Liver (tissue), 9 donors: ENCODE measurements around the gene SMYD1. TPM values are rescaled to one million over a fixed set of nuclear protein-coding genes. Genes with fewer than 3 reads are reported as not detected.

Source experiments
- DNase-seq: peaks from one replicate; pipeline ENCODE4 v3.0.0-alpha.2; 2017; ENCODE audit warnings: low spot score
- H3K27ac ChIP-seq, 2 donors: one replicate each; pipeline ENCODE4 v1.7.0; 2013; ENCODE audit warnings: inconsistent platforms in 2 of 2, low read length in 2 of 2, control low read depth in 1 of 2, low read depth in 1 of 2, mild to moderate bottlenecking in 1 of 2
- H3K27me3 ChIP-seq, 4 donors: one replicate each; pipeline versions ENCODE4 v1.6.1 to v1.7.0; 2013; ENCODE audit warnings: low read length in 3 of 4, inconsistent platforms in 1 of 4, mild to moderate bottlenecking in 1 of 4, moderate library complexity in 1 of 4; ENCODE audit not compliant: control insufficient read depth in 4 of 4, insufficient read depth in 4 of 4
- H3K36me3 ChIP-seq, 4 donors: one replicate each; pipeline versions ENCODE4 v1.6.1 to v1.7.0; 2013; ENCODE audit warnings: low read length in 3 of 4, mild to moderate bottlenecking in 3 of 4, low read depth in 1 of 4, moderate library complexity in 1 of 4; ENCODE audit not compliant: control insufficient read depth in 4 of 4, insufficient read depth in 3 of 4
- H3K4me1 ChIP-seq, 4 donors: one replicate each; pipeline versions ENCODE4 v1.6.1 to v1.7.0; 2013; ENCODE audit warnings: low read length in 3 of 4, mild to moderate bottlenecking in 3 of 4, moderate library complexity in 1 of 4; ENCODE audit not compliant: control insufficient read depth in 4 of 4, insufficient read depth in 4 of 4
- H3K4me3 ChIP-seq, 3 donors: one replicate each; pipeline versions ENCODE4 v1.6.1 to v1.7.0; 2013; ENCODE audit warnings: low read length in 3 of 3, control low read depth in 1 of 3, low read depth in 1 of 3, mild to moderate bottlenecking in 1 of 3
- H3K9ac ChIP-seq, 2 donors: one replicate each; pipeline ENCODE4 v1.7.0; 2013; ENCODE audit warnings: low read length in 2 of 2, mild to moderate bottlenecking in 2 of 2, moderate library complexity in 2 of 2, control low read depth in 1 of 2, low read depth in 1 of 2
- H3K9me3 ChIP-seq, 4 donors: one replicate each; pipeline versions ENCODE4 v1.6.1 to v1.7.0; 2013; ENCODE audit warnings: low read length in 3 of 4; ENCODE audit not compliant: control insufficient read depth in 4 of 4
- ATF3 ChIP-seq: IDR thresholded peaks from 2 replicates; pipeline ENCODE4 v1.6.1; 2016; ENCODE audit warnings: antibody characterized with exemption
- EGR1 ChIP-seq, 2 donors: IDR thresholded peaks; 2 replicates each; pipeline ENCODE4 v1.6.1; 2016 to 2018; ENCODE audit warnings: antibody characterized with exemption in 2 of 2, low read depth in 2 of 2
- GABPA ChIP-seq, 2 donors: IDR thresholded peaks in 1 of 2; conservative IDR thresholded peaks in 1 of 2; 2 replicates each; pipeline ENCODE4 v1.6.1; 2016; ENCODE audit warnings: antibody characterized with exemption in 2 of 2, mild to moderate bottlenecking in 1 of 2, moderate library complexity in 1 of 2
- JUND ChIP-seq, 2 donors: IDR thresholded peaks; 2 replicates each; pipeline ENCODE4 v1.6.1; 2016; ENCODE audit warnings: antibody characterized with exemption in 2 of 2
- NR2F2 ChIP-seq: IDR thresholded peaks from 2 replicates; pipeline ENCODE4 v1.6.1; 2016; ENCODE audit warnings: antibody characterized with exemption
- REST ChIP-seq: IDR thresholded peaks from 2 replicates; pipeline ENCODE4 v1.6.1; 2016; ENCODE audit warnings: antibody characterized with exemption, mild to moderate bottlenecking
- SP1 ChIP-seq: IDR thresholded peaks from 2 replicates; pipeline ENCODE4 v1.6.1; 2018; ENCODE audit warnings: antibody characterized with exemption, mild to moderate bottlenecking
- TAF1 ChIP-seq: conservative IDR thresholded peaks from 2 replicates; pipeline ENCODE4 v1.6.1; 2016; ENCODE audit warnings: antibody characterized with exemption, mild to moderate bottlenecking
- YY1 ChIP-seq: IDR thresholded peaks from 2 replicates; pipeline ENCODE4 v1.6.1; 2016; ENCODE audit warnings: antibody characterized with exemption, mild to moderate bottlenecking
- WGBS: extraction: QIAGEN DNeasy Blood & Tissue Kit; methylation state at CpG from one replicate; pipeline ENCODE4 v1.1.7; 2013; 5-methylcytosine and 5-hydroxymethylcytosine counted together
- polyA plus RNA-seq, 2 donors: library from polyadenylated mRNA; stranded (reverse) in 1 of 2; unstranded in 1 of 2; fragments of 200-250 nt in 1 of 2; fragments of >200 nt in 1 of 2; fragmentation: Nextera tagmentation in 1 of 2; extraction: Ambion mirVana in 1 of 2; gene quantifications; one replicate each; pipeline versions ENCODE4 v1.2.1 to v1.2.3, GENCODE V29; 2013 to 2015
- total RNA-seq, 2 donors: library from RNA; depleted of rRNA; stranded (reverse); fragments of >200 nt; gene quantifications; one replicate each; pipeline ENCODE4 v1.2.3, GENCODE V29; 2014
- donor health status: healthy.
- donor health status: healthy.
- donor health status: healthy.
- donor health status: healthy.
- donor health status: healthy.

SMYD1 gene
- total and polyA plus RNA-seq, 4 donors: not detected

- 86% methylated on average over 9 of the region's 9 CpGs for WGBS
- no peak for TF ChIP-seq JUND (IDR thresholded peaks at IDR 0.05)
- TF ChIP-seq YY1: peak; percentile 11
- peak in 1 of 2 donors; percentile 22 for TF ChIP-seq EGR1 (IDR thresholded peaks at IDR 0.05; ENCODE audit: low read depth in 2 of 2)
- no peak for DNase-seq
- Histone ChIP-seq H3K4me3 (peak overlapping the region in 1 of 3 donors; percentile 5), H3K36me3 (peaks cover 0 to 8% (median 5%) of the 10 kb centered on the region in 4 donors), H3K27me3 (no peaks in the 10 kb centered on the region), H3K9me3 (no peaks in the 10 kb centered on the region), H3K27ac (peak overlapping the region in 1 of 2 donors; percentile 14), H3K9ac (no peak overlapping the region), H3K4me1 (peaks cover 4 to 30% (median 15%) of the 10 kb centered on the region in 4 donors)
Observed at GRCh38 chr2:88123975-88124917, 56.6 kb downstream of the SMYD1 start.

GRCh38 chr2:88125344-88125923 lies 57.8 kb downstream of the SMYD1 start:
- TF ChIP-seq TAF1 (no peak), YY1 (peak; percentile 22), REST (peak; percentile 15), SP1 (no peak), ATF3 (no peak)
- H3K4me1 ChIP-seq: peaks cover 10 to 42% (median 27%) of the 10 kb centered on the region in 4 donors
- peak overlapping the region; percentile 7 to 10 for H3K9ac ChIP-seq
- H3K36me3 ChIP-seq: peaks cover 0 to 8% (median 5%) of the 10 kb centered on the region in 4 donors
- WGBS: 51% methylated on average over 3 of the region's 3 CpGs
- H3K27me3 ChIP-seq: no peaks in the 10 kb centered on the region
- peak overlapping the region; percentile 63 to 98 (median 95) for H3K4me3 ChIP-seq
- H3K27ac ChIP-seq: peak overlapping the region; percentile 48 to 68
- H3K9me3 ChIP-seq: no peaks in the 10 kb centered on the region
- DNase-seq: no peak

GRCh38 chr2:88125924-88126771 lies 58.5 kb downstream of the SMYD1 start:
- Histone ChIP-seq H3K27ac (peak overlapping the region; percentile 48 to 68), H3K4me1 (peaks cover 13 to 49% (median 34%) of the 10 kb centered on the region in 4 donors), H3K4me3 (peak overlapping the region; percentile 63 to 98 (median 95)), H3K9me3 (no peaks in the 10 kb centered on the region), H3K27me3 (no peaks in the 10 kb centered on the region), H3K36me3 (peaks cover 0 to 8% (median 5%) of the 10 kb centered on the region in 4 donors), H3K9ac (peak overlapping the region; percentile 53 to 88)
- WGBS: 28% methylated on average over 11 of the region's 11 CpGs
- no peak for TF ChIP-seq REST
- TF ChIP-seq NR2F2: no peak
- no peak for TF ChIP-seq GABPA (IDR thresholded peaks at IDR 0.05 in 1 of 2, conservative IDR thresholded peaks at IDR 0.05 in 1 of 2)
- no peak for DNase-seq
